ENCODE results near the gene FDCSP.
"Not testable (repeated sequence)": the region's sequence is repeated elsewhere in the genome, so short reads cannot be mapped to it uniquely, and the experiment has no call there.

The FDCSP gene

DNA sequence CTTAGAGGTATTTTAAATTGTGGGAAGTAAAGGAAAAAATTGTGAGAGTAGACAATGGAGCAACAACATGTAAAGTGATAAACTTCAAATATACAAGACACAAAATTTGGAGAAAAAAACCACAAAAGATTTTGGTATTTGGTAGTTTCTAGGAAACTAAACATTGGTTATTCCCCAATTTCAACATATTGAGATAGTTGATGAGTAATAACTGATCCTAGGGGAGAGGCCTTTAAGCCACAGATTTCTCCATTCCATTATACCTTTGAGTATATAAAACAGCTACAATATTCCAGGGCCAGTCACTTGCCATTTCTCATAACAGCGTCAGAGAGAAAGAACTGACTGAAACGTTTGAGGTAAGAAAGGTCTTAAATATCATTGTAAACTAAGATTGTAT lies at the start of gene FDCSP:
TSS of gene FDCSP (plus strand) at position 301 of the 400 bp plus-strand sequence. CDS start 5,071 bp downstream, outside the sequence.
- no peak for DNase-seq (ENCODE audit: low read depth)

DNA sequence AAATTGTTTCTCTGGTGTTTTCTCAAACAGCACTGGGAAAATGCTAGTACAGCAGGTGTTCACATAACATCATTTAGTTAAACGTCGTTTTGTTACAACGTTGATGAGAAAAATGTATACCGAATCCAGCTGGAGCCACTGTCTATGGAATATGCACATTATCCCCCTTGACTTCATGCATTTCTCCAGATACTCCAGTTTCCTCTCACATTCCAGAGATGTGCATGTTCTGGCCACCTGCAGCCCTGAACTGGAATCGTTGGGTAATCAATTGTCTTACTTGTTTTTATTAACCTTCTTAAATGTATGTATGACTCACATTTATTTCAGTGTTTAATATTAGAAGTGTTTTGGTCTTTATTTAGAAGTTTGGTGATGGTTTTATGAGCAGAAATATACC lies 48.8 kb upstream of the FDCSP start:
- no peak for DNase-seq (ENCODE audit: low read depth)

DNA sequence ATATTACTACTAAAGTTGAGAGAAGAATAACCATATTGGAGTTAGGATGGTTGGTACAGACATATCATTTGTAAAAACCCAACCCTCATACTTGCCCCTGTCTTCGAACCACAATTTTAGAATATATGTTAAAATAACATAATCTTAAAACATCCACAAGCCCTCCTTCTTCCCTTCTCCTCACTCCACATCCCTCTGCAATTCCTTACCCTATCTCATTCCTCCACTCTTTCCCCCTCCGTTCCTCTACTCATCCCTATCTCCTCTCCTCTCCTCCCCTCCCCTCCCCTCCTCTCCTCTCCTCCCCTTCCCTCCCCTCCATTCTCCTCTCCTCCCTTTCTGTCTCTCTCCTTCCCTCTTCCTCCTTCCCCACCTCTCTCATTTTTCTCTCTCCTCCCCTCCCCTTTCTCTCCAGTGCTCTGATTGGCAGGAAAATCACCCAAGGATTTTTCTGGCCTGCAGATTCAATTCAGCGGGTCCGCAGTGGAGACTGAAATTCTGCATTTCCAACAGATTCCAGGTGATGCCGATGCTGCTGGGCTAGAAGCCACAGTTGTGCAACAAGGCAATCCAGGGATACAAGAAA lies 47.8 kb upstream of the FDCSP start:
- DNase-seq (ENCODE audit: low read depth): no peak

DNA sequence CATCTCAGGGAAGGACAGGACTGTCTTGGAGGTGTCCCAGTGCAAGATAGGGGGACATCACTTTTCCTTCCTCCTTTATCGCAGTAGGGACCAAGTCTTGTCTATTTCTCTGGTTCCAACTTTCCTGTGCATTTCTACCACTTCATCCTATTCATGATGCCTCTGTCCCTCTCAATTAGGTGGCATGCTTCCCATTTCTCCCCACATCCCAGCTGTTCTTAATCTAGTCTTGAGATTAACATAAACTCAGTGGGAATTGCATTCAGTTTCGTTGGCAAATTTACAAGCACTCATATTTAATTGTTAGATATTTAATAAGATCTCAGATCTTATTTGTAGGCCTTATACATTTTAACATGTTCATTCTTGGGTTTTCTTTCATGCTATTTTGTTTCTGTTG lies 46.1 kb upstream of the FDCSP start:
- DNase-seq (ENCODE audit: low read depth): no peak

DNA sequence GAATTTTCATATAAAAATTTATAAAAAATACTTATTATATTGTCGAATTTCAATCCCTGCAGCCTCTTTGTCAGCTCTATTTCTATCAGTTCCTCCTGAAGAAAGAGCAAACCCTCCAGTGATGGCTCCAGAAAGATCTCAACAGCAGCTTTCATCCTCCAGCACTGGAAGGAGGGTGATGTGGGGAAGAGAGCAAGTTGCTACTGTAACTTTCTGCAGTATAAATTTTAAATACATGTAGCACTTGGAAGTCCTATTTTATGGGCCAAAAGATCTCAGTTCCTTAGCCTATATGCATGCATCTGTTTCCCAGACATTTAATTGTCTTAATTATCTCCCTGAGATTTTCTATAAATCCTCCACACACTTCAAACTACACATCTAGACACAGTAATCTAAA lies 44.1 kb upstream of the FDCSP start:
- DNase-seq (ENCODE audit: low read depth): no peak

DNA sequence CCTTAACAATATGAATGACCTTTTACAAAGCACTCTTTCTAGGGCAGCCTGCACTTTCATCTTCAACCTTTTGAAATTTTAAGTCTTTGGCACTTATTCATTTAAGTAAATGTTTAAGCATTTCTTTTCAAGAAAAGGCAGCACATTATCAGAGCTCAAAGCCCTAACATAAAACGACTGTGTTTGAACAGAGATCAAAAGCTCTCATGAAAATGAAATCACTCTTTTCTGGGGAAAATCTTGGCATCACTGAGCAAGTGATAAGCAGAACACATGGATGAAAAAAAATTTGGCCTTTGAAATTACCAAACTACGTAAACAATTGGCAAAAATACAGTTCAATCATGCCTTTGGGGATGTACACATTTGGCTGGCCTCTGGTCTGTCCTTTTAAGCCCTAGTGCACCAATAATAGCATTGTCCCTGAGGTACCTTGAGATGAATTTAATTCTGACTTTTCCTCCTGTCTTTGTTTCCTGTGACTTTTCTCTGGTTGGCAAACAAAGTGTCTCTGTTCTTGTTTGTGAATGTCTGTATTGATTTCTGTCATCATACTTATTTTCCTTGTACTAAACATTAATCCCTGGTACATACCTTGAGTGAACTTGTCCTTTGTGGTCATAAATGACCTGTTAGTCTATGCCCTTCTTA lies 43.3 kb upstream of the FDCSP start:
- DNase-seq (ENCODE audit: low read depth): no peak

DNA sequence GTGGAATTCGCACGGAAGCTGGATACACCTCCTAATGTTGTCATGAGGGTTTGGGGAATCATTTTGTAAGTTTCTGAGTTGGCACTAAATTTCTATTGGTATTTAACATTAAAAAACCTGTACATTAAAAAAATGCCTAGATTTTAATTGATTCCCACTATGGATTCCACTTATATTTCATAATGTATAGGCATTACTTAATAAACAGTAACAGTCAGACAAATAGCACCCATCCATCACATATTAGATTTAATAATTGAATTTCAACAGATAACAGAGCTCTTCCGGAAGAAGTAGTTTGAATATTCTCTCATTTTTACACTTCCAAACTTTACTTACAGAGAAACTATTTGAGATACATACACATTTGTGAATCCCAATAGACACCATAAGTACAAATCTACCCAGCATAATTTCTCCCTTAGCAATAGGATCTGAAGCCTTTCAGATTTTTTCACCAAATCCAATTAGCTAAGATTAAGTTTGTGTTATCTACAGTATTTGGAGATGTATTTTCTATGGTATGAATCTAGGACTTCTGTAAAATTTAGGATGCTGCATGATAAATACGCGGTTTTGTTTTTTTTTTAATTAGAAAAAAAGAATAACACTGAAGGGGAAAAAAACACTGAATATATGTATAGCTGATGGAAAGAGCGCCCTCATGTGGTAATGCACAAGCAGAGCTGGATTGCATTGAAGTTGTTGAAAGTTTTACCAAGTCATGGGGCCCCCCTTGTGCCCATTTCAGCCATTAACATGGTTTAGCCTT lies 42.6 kb upstream of the FDCSP start:
- DNase-seq (ENCODE audit: low read depth): no peak

DNA sequence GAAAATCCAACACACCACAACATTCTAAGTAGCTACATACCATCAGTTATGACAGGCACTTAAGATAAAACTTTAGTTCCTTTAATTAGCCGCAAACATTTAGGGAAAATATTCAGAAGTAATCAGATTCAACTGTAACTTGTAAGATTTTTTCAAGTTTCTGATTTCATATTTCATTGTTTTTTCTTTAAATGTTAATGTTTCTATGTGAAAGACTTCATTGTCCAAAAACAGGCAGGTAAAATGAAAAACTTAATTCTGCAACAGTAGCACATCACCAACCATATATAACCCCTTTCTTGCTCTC lies 42.0 kb upstream of the FDCSP start:
- no peak for DNase-seq (ENCODE audit: low read depth)

DNA sequence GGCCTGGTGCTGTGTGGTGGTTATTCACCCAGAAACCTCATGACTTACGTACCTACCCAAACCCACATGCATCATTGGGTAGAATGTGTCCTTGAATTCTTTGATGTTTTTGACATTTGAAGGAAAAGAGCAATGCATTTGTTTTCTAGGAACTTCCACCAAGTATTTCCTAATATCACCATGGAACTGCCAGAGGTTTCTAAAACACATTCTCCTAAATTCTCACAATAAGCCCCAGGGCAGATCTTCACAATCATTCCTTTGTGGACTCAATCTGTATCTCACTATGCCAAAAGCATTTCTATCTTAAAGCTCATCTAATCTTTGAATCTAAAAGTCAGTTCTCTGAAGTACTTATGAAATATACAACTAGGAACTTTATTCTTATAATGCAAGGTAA lies 38.7 kb upstream of the FDCSP start:
- no peak for DNase-seq (ENCODE audit: low read depth)

DNA sequence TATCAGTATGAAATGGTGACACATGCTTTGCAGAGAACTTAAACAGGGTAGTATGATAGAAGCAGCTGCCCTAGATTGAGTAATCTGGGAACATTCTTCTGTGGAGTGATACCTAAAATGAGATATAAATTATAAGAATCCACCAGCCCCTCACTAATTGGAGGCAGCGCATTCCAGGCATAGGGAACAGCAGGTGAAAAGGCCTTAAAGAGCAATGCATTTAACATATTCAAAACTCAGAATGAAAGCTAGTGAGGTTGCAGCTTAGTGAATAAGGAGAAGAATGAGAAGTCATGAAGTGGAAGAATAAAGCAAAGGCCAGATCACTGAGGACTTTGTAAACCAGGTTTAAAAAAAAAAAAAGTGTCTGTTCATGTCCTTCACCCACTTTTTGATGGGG lies 35.3 kb upstream of the FDCSP start:
- DNase-seq (ENCODE audit: low read depth): no peak

DNA sequence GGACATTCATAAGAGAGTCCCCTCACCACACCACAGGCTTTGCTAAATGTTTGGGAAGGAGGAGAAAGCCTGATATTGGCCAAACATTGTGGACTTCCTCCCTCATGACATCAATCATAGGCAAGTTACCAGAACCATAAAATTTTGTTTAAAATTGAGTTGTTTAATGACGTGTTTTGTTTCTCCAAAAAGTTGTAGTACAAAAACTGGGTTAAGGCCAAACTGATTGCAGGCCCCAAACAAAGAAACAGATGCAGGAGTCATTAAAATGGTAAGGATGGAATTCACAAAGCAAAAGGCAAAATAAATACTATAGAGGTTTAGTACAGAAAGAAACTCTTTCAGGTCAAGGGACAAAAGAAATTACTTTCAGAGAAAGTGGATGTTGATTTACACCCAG lies 34.3 kb upstream of the FDCSP start:
- DNase-seq (ENCODE audit: low read depth): no peak

DNA sequence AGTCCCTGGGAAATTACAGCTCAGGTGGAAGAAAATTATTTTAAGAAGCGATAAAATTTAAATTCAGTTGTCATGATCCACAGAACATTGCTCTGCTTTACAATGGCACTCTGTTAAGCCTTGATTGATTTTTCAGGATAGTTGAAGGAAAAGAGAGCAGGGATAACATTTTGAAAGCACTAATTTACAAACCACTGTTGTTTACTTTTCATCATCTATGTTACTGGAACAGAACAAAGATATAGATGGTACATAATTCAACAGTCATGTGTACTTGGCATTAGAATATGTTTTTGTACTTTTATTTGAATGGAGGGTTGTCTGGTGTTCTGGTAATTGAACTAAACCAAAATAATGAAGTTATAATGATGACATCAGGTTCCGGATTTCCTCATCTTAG lies 33.0 kb upstream of the FDCSP start:
- DNase-seq (ENCODE audit: low read depth): no peak

DNA sequence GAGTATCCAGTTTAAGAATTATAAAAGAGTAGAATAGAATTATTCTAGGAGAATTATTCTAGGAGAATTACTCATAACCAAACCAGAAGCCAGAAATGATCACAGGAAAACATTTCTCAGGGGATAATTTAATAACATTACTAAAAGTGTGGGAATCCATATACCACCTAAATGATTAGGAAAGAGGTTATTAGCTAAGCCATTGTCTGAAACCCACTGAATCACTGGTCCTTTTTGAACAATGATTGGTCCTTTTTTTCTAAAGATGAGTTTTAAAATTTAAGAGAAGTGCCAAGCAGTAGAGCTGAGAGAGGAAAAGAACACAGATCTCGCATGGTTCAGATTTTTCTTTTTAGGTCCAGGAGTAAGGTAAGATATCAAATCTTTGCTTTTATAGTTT lies 30.5 kb upstream of the FDCSP start, which contains the start of gene ODAM:
TSS of gene ODAM (plus strand) at position 301 of the 400 bp plus-strand sequence. CDS start 819 bp downstream, outside the sequence.
- DNase-seq (ENCODE audit: low read depth): no peak

DNA sequence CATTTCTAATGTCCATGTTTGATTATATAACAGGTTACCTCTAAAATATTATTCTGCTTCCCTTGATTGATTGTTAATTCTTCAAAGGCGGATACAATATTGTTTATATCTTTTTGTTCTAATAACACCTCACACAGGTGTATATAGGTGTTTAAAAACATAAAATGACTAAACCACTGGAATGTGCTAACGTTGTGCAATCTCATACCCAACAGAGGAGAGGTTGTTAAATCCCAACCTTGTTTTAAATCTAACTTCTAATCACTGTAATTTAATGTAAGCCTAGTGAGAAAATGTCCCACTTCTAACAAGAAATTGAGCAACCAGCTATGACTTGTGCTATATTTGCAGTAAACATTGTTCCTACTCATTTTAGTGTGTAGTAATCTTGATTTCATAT lies 29.1 kb upstream of the FDCSP start:
- no peak for DNase-seq (ENCODE audit: low read depth)

DNA sequence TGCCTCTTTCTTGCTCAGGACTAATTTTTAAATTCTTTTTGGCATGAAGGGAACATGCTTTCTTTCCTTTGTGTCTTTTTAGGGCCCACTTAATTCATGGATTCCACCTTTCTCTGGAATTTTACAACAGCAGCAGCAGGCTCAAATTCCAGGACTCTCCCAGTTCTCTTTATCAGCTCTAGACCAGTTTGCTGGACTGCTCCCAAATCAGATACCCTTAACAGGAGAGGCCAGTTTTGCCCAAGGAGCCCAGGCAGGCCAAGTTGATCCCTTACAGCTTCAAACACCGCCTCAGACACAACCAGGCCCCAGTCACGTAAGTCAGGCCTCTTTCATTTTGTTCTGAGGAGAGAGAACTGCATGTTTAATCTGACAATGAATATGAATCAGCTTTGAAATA lies 28.1 kb upstream of the FDCSP start:
- no peak for DNase-seq (ENCODE audit: low read depth)

DNA sequence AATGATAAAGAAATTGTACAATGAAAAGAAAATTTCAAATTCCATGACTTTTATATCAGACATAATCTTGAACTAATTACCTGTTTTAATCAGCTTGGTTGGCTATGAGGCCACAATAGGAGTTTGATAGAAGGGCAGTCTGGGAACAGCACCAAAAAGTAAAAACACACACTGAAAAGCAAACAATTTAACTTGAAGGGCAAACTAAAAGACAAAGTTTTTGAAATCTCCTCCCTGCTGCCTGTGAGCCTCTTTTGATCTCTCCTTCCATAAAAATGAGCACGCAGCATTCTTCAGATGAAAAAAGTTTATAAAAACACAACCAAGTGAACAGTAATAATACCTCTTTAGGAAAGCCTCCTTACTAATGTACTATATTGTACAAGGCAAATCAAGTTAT lies 22.3 kb upstream of the FDCSP start:
- no peak for DNase-seq (ENCODE audit: low read depth)

DNA sequence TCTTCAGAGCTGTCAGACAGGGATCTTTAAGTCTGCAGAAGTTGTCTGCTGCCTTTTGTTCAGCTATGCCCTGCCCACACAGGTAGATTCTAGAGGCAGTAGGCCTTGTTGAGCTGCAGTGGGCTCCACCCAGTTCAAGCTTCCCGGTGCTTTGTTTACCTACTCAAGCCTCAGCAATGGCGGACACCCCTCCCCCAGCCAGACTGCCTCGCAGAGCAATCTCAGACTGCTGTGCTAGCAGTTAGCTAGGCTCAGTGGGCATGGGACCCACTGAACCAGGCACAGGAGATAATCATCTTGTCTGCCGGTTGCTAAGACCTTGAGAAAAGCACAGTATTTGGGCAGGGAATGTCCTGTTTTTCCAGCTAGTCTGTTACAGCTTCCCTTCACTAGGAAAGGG lies 13.2 kb upstream of the FDCSP start:
- not testable (repeated sequence) for DNase-seq (ENCODE audit: low read depth)

DNA sequence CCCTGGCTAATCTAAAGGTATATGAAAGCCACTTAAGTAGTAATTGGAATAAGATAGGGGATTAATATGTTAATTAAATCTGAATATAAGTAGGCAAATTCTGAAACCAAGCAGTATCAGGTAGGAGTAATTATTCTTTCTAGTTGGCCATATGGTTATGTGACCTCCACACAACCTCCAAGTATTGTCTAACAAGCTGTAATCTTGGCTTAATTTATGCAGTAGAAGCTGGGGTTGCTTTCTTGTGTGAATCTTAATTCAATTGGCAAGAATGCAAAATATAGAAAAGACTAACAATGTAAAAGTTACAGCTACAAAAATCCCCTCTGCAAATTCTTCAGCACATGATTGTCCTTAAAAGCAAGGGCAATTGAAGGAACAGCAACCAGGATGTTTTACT lies 9.8 kb upstream of the FDCSP start:
- DNase-seq (ENCODE audit: low read depth): not testable (repeated sequence)

DNA sequence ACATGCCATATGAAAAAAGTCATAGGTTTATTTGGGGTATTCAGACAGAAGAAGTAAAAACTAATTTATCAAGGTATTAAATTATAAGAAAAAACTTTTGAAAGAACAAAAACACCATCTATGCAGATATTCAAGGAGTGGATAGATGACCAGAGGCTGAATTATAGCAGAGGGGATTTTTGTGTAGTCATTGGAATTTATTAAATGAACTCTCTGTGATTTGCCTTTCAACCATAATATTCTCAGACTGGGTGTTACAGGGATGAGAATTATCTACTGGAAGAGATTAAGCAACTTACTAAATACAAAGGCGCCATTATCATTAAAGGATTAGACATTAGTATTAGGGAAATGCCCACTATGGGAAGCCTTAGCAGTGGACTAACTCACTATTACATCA lies 9.4 kb upstream of the FDCSP start:
- DNase-seq (ENCODE audit: low read depth): not testable (repeated sequence)

DNA sequence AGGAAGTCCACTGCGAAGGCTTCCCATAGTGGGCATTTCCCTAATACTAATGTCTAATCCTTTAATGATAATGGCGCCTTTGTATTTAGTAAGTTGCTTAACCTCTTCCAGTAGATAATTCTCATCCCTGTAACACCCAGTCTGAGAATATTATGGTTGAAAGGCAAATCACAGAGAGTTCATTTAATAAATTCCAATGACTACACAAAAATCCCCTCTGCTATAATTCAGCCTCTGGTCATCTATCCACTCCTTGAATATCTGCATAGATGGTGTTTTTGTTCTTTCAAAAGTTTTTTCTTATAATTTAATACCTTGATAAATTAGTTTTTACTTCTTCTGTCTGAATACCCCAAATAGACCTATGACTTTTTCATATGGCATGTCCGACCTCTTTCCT lies 4.5 kb upstream of the FDCSP start:
- not testable (repeated sequence) for DNase-seq (ENCODE audit: low read depth)

DNA sequence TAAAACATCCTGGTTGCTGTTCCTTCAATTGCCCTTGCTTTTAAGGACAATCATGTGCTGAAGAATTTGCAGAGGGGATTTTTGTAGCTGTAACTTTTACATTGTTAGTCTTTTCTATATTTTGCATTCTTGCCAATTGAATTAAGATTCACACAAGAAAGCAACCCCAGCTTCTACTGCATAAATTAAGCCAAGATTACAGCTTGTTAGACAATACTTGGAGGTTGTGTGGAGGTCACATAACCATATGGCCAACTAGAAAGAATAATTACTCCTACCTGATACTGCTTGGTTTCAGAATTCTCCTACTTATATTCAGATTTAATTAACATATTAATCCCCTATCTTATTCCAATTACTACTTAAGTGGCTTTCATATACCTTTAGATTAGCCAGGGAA lies 4.1 kb upstream of the FDCSP start:
- DNase-seq (ENCODE audit: low read depth): not testable (repeated sequence)

DNA sequence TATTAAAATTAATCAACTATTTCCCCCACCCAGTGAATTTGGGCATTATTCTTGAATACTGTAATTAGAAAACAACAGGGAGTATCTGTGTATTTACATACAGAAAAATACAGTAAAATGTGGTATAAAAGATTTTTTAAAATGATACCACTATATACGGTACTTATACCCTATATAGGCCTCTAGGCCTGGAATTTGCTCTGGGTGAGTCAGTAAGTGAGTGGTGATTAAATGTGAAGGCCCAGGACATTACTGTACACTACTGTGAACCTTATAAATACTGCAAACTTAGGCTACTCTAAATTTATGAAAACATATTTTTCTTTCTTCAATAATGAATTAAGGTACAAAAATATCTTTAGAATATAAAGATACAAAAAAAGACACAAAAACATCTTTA lies 10.2 kb downstream of the FDCSP start:
- DNase-seq (ENCODE audit: low read depth): no peak

DNA sequence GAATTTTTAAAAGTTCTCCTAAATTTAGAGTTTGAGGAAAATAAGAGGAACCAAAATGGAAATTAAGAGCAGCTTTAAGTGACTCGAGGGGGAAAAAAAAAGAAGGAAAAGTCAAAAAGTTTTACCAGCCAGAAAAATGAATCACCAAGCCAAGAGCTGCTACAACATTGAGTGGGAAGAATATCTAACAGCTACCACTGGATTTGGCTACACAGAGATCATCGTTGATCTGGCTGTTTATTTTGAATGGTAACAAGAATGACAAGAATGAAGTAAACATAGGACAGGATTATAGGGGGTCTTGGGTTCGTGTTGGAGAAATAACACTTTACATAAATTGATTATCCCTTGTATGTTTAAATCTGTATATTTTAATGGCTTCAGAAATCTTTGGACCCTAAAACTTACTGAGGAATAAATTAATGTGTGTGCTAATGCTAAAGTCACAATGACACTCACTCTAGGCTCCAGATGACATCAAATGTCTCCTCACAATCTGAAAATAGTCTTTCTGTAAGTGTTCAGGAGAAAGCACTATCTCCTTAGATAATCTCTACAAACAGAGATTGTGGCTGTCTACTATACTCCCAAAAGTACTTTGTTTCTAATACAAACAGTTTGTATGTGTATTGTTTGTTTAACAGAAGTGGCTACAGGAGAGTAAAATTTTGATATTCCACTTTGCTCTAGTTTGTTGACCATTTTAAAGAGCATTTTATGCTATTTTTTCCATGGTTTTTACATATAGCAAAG lies 13.4 kb downstream of the FDCSP start:
- no peak for DNase-seq (ENCODE audit: low read depth)

All from stimulated activated CD8-positive, alpha-beta memory T cell treated with anti-CD3 and anti-CD28 coated beads, Interleukin-12 subunit alpha, Interleukin-12 subunit beta, amount 100 ng/mL, for 4 hours (primary cell).